Stimulated activated CD8-positive, alpha-beta memory T cell treated with anti-CD3 and anti-CD28 coated beads, Interleukin-7, amount 100 ng/mL, for 1 hour (primary cell): ENCODE data around the gene RIC8A.

Experiments used
- DNase-seq, 2 donors: peaks; one replicate each; pipeline ENCODE4 v3.0.0-alpha.2; 2020; ENCODE audit warnings: low read depth in 2 of 2

Gene RIC8A

GRCh38 chr11:203945-204586 is 3.4 kb upstream of the RIC8A start:
- DNase-seq = no peak

- no peak for DNase-seq
These were observed 2.9 kb upstream of the RIC8A start for GRCh38 chr11:204587-205109.

DNA sequence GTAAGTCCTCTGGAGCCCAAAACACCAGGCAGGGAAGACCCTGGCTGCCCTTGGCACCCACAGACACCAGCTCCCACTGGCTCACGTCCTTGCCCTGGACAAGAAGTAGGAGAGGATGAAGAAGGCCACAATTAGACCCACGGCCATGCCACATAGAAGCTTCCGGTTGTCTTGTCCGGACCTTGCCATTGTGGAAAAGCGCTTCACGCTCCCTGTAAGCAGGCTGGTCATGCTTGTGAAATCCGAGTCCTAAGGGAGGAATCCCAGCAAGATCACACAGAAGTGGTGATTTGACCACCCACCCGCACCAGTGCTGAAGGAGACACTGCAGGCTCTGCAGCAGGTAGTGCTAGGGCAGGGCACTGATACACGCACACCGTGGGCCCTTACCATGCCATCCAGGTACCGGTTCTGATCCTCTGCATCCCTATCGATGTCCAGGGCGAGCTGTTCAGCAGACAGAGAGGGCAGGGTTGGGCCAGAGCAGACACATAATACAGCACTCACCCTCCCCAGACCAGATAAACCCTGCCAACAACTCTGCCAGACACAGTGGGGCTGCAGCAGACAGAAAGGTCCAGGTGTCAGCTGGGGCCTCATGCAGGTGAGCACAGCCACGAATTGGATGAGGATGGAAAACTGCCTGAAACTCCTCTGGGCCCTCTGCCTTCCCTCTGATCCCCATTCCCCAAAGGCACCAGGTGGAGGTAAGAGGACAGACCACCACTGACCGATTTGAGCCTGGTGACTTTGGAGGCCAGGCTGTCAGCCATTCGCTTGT is 2.1 kb upstream of the RIC8A start:
- DNase-seq = no peak

- DNase-seq = no peak
These were observed 1.5 kb upstream of the RIC8A start for GRCh38 chr11:206002-206384.

DNA sequence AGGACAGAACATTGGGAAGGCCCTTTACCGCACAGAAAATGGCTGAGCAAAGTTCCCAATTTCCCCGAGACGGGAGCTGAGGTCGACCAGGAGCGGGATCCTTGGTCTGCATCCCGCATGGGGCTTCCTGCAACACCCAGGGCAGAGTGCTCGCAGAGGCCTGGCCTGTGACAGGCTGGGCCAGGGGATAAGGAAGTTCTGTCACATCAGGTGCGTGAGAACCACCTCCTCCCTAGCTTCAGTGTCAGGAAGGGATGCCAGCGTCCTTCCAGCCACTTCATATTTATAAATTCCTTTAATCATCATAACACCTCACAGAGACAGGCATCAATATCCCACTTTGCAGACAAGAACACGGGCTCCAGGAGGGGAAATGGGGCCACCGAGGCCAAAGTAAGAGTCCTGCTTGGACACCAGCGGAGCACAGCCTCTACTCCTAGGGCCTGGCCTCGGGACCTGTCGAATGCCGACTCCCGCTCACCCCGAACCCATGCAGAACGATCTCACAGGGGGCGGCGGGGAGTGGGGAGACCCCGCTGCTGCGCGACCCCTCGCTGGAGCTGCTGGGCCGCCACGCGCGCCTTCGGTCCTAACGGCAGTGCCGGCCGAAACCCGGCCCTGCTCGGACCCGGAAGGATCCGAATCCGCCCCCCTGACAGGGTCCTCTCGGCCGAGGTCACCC is 841 bp upstream of the RIC8A start:
- DNase-seq = no peak

- no peak for DNase-seq
These were observed 314 bp downstream of the RIC8A start for GRCh38 chr11:207863-208180.

- DNase-seq = peak; percentile 60 to 63
These were observed 841 bp downstream of the RIC8A start for GRCh38 chr11:208181-208916.

DNA sequence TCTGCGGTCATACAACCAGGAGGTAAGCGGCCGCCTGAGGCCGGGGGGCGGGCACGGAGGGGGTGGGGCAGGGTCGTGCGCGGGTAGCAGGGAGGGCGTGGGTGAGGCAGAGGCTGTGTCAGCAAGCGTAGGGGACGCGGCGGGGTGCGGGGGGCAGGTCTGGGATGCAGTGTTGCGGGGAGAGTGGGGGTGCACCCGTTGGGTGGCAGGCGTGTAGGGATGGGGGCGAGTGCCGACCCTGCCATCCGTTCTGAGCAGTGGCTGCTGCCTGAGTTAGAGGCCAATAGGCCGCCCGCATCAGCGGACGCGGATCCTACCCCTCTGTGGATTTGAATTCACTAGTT is 1.4 kb downstream of the RIC8A start:
- no peak for DNase-seq

DNA sequence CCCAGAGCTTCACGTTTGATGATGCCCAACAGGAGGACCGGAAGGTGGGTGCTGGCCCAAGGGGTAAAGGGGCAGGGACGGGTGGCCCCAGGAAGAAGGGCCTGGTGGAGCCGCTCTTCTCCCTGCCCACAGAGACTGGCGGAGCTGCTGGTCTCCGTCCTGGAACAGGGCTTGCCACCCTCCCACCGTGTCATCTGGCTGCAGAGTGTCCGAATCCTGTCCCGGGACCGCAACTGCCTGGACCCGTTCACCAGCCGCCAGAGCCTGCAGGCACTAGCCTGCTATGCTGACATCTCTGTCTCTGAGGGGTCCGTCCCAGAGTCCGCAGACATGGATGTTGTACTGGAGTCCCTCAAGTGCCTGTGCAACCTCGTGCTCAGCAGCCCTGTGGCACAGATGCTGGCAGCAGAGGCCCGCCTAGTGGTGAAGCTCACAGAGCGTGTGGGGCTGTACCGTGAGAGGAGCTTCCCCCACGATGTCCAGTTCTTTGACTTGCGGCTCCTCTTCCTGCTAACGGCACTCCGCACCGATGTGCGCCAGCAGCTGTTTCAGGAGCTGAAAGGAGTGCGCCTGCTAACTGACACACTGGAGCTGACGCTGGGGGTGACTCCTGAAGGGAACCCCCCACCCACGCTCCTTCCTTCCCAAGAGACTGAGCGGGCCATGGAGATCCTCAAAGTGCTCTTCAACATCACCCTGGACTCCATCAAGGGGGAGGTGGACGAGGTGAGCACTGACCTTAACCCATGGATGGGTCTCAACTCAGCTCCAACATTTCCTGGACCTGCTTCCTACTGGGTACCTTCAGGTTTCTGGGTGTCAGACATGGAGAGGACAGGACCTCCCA is 2.0 kb downstream of the RIC8A start:
- no peak for DNase-seq

DNA sequence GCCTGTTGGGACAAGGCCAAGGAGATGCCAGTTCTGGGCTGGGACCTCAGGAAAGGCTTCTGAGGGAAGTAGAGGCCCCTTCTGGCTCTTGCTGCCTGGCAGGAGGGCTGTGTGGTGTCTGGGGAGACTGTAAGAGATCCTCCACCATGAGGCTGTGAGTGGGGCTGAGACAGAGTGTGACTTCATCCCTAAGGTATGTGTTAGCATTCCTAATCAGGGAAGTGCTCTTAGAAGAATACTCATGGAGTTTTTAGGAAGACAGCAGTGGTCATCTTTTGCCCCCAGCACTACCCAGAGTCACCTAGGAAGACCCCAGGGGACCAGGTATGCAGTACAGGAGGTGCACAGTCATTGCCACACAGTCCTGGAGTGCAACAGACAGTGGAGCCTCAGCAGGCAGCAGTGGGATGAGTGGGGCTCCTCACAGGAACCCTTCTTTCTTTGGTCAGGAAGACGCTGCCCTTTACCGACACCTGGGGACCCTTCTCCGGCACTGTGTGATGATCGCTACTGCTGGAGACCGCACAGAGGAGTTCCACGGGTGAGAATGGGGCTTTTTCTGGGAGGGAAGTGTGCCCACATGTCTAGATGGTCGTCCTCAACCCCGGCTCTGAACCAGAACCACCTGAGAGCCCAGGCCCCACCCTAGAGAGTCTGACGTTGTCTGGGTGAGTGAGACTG is 2.8 kb downstream of the RIC8A start:
- no peak for DNase-seq

DNA sequence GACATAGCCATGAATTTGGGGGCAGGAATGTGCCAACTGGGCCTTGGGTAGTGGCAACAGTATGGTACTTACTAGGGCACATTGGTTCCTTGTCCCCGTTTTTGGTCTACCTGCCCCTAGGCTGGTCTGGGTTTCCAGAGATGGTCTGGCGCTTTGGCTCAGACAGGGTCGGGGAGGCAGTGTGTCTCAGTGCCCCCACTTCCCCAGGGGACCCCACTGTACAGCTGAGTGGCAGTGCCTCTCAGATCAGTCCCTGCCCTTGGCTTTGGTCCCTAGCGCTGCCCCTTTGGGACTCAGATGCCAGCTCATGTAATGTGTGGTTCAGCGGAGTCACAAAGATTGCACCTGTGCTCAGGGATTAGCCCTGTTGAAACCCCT is 3.3 kb downstream of the RIC8A start:
- no peak for DNase-seq

DNA sequence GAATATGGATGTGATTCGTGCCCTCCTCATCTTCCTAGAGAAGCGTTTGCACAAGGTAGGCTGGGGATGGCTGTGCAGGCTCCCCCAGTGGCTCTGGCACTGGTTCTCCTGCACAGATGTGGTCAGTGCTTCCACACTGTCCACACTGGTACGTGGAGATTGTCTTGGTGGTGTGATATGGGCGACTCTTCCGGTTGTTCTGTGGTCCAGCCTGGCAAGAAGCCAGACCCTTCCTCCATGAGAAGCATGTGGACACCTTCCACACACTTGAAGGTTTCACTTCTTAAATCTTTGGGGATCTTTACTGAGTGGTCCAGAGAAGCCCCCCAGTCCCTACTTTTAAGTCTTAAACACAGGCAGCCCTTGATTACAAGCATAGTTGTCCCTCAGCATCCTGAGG is 3.8 kb downstream of the RIC8A start:
- DNase-seq = no peak

- no peak for DNase-seq
These were observed 4.2 kb downstream of the RIC8A start for GRCh38 chr11:211741-212140.

GRCh38 chr11:212150-213100 is 4.9 kb downstream of the RIC8A start:
- no peak for DNase-seq

GRCh38 chr11:213111-213510 is 5.6 kb downstream of the RIC8A start:
- no peak for DNase-seq

DNA sequence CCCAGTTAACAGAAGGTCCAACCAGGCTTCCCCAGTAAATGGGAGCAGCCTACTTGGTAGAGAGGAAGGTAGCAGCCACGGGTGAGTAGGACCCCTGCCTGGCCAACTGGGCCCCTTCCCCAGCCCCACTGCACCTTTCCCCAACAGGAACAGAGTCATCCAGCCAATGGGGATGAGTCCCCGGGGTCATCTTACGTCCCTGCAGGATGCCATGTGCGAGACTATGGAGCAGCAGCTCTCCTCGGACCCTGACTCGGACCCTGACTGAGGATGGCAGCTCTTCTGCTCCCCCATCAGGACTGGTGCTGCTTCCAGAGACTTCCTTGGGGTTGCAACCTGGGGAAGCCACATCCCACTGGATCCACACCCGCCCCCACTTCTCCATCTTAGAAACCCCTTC is 6.6 kb downstream of the RIC8A start:
- no peak for DNase-seq

DNA sequence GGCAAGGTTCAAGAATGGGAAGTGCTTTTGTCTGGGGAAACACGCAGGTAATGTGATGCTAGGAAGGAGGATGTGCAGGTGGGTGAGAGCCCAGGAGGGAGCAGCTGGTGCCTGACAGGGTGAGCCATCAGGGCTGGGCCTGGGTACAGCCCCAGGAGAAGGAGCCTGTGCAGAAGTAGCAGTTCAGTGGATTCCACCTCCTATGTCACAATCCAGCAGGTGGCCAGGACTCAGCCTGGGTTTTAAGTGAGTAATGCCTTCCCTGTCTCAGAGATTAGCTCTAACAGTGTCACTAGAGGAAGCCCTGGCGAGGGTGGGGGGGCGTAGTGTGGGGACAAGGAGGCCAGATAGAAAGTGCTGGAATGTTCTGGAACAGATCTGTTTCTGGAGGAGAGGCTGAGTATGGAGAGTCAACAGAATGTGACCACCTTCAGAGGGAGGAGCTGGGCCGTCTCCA is 8.1 kb downstream of the RIC8A start:
- DNase-seq = no peak

GRCh38 chr11:216081-216974 is 8.8 kb downstream of the RIC8A start:
- no peak for DNase-seq

DNA sequence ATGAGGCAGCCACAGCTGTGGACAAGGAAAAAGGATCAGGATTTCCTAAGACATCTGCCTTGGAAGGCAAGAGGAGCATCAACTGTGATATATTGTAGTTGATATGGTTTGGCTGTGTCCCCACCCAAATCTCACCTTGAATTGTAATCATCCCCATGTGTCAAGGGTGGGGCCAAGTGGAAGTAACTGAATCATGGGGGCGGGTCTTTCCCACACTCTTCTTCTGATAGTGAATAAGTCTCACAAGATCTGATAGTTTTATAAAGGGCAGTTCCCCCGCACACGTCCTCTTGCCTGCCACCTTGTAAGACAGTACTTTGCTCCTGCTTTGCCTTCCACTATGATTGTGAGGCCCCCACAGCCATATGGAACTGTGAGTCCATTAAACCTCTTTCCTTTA is 10.2 kb downstream of the RIC8A start:
- DNase-seq = no peak
